ENCODE measurements around the gene ARHGEF28.
A peak's percentile ranks its signal among the peaks of the same experiment; 100 is the strongest.

ARHGEF28 gene

DNA sequence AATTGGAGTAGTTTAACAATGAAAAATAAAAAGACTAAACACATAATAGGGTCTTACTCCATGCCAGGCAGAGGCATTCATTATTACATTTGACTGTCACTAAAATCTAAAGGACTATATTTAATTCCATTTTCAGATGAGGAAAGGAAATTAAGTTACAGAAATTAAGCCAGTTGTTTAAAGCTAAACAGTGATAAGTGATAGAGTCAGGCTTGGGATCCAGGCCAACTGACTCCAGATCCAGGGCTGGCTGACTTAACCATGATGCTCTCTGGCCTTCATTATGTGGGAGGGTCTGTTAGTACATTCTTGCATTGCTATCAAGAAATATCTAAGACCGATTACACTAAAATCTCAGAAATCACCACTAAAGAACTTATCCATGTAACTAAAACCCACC, 107.2 kb downstream of the ARHGEF28 start:
- Mint-ChIP-seq H3K4me1 (ENCODE audit: low read depth) (no peaks in the 10 kb centered on the region), H3K27me3 (ENCODE audit: low read depth) (peaks cover 14% of the 10 kb centered on the region), H3K9me3 (no peaks in the 10 kb centered on the region), H3K4me3 (no peak overlapping the region), H3K27ac (no peak overlapping the region), H3K36me3 (ENCODE audit: low read depth) (no peaks in the 10 kb centered on the region)
- no peak for DNase-seq (ENCODE audit: low spot score)

DNA sequence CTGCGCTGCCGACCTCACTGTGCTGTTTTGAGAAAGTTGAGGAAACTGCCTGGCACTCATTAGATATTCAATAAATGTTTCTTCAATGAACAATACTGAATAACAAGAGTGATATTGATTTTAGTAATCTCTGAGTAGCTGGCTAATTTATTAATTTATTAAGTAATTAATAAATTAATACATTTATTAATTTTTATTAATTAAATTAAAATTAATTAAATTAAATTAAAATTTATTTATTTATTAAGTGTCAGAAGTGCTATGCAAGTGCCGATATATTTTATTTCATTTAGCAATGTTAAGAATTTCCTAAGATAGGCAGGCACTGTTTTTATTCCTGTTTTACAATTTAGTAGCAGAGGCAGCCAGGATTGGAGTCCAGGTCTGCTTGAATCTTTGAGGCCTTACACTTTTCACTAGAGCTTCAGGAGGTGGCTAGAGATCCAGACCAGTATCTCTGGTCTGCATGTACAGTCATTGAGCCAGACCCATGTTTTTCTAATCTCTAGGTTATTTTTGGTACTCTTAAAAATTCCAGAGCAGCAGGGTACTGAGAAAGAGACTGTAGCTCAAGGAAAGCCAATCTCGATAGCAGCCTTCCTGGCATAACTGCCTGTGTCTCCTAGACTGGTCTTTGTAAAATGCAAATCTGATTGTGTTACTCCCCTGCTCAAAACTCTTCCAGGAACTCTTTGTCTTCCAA, 109.2 kb downstream of the ARHGEF28 start:
- no peak for DNase-seq (ENCODE audit: low spot score)
- no peaks in the 10 kb centered on the region for H3K4me1 Mint-ChIP-seq (ENCODE audit: low read depth)
- peaks cover 6% of the 10 kb centered on the region for H3K27me3 Mint-ChIP-seq (ENCODE audit: low read depth)
- no peak overlapping the region for H3K27ac Mint-ChIP-seq
- H3K9me3 Mint-ChIP-seq: no peaks in the 10 kb centered on the region
- no peak overlapping the region for H3K4me3 Mint-ChIP-seq
- H3K36me3 Mint-ChIP-seq (ENCODE audit: low read depth): no peaks in the 10 kb centered on the region

DNA sequence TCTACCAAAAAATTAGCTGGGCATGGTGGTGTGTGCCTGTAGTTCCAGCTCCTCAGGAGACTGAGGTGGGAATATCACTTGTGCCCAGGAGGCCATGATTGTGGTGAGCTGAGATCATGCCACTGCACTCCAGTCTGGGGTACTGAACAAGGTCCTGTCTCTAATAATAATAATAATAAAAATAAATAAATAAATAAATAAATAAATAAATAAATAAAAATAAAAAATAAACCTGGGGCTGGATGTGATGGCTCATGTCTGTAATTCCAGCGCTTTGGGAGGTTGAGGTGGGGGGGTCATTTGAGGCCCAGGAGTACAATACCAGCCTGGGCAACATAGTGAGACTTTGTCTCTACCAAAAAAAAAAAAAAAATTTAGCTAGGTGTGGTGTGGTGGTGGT, 113.7 kb downstream of the ARHGEF28 start:
- Mint-ChIP-seq H3K4me3 (no peak overlapping the region), H3K36me3 (ENCODE audit: low read depth) (no peaks in the 10 kb centered on the region), H3K27me3 (ENCODE audit: low read depth) (peaks cover 4% of the 10 kb centered on the region), H3K9me3 (no peaks in the 10 kb centered on the region), H3K27ac (no peak overlapping the region), H3K4me1 (ENCODE audit: low read depth) (peaks cover 1% of the 10 kb centered on the region)
- DNase-seq (ENCODE audit: low spot score): no peak

DNA sequence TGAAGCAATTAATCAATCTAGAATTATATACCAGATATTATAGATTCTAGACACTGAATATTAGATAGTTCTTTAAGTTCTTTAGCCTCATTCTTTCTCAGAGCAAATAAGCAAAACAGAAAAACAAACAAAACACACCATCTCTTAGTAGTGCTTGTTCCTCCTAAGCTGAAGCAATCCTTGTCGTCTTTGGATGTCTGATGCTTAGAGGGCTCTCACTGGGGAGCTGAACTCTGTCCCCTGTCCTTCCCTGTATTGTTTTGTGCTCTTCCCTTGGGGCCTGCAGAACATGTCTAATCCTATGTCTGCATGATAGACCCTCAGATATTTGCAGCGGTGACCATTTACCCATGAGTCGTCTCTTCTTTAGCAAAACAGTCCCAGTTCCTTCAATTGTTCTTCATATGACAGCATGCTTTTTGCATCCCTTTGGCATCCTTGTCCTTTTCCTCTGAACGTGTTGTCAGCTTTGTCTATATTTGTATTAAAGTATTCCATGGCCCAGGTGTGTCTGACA, 114.3 kb downstream of the ARHGEF28 start:
- H3K4me1 Mint-ChIP-seq (ENCODE audit: low read depth): peaks cover 1% of the 10 kb centered on the region
- H3K27me3 Mint-ChIP-seq (ENCODE audit: low read depth): peaks cover 11% of the 10 kb centered on the region
- H3K36me3 Mint-ChIP-seq (ENCODE audit: low read depth): no peaks in the 10 kb centered on the region
- no peaks in the 10 kb centered on the region for H3K9me3 Mint-ChIP-seq
- no peak overlapping the region for H3K27ac Mint-ChIP-seq
- no peak overlapping the region for H3K4me3 Mint-ChIP-seq
- DNase-seq (ENCODE audit: low spot score): no peak

DNA sequence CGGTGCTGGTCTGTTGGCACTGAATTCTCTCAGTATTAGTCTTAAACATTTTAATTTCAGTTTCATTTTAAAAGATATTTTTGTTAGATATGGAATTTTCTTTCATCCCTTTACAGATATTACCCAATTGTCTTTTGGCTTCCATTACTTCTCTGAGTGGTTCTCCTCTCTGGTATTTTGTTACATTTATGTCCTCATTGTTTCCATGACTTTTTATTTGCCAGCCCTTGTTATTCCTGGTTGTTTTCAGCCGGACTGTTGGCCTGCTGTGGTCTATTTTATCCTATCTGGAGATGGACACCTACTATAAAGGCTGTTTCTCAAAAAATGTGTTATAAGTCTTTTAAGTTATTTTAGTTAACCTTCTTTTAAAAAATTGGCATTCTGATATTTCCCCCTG, 117.2 kb downstream of the ARHGEF28 start:
- no peak overlapping the region for H3K4me3 Mint-ChIP-seq
- DNase-seq (ENCODE audit: low spot score): no peak
- H3K36me3 Mint-ChIP-seq (ENCODE audit: low read depth): no peaks in the 10 kb centered on the region
- H3K4me1 Mint-ChIP-seq (ENCODE audit: low read depth): peaks cover 1% of the 10 kb centered on the region
- no peaks in the 10 kb centered on the region for H3K9me3 Mint-ChIP-seq
- H3K27me3 Mint-ChIP-seq (ENCODE audit: low read depth): peaks cover 23% of the 10 kb centered on the region
- H3K27ac Mint-ChIP-seq: no peak overlapping the region

DNA sequence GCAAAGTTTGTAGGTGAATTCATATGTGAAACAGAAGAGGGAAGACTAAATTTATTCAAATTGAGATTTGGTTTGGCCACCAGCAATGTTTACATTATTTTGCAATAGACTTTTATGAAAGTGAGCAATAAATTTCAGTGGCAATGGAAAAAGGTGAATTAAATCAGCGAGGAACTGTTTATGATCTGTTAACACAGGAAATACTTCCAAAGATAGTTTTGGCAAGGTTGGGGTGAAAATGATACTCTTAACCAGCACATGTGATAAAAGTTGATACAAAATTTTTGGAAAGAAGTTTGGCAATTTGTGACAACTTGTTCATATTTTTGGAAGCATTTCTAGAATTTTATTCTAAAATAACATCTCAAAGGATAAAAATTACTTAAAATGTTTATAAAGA, 119.8 kb downstream of the ARHGEF28 start:
- no peak overlapping the region for H3K27ac Mint-ChIP-seq
- no peak overlapping the region for H3K4me3 Mint-ChIP-seq
- no peaks in the 10 kb centered on the region for H3K9me3 Mint-ChIP-seq
- H3K36me3 Mint-ChIP-seq (ENCODE audit: low read depth): no peaks in the 10 kb centered on the region
- H3K4me1 Mint-ChIP-seq (ENCODE audit: low read depth): peaks cover 1% of the 10 kb centered on the region
- peaks cover 28% of the 10 kb centered on the region for H3K27me3 Mint-ChIP-seq (ENCODE audit: low read depth)
- DNase-seq (ENCODE audit: low spot score): no peak

DNA sequence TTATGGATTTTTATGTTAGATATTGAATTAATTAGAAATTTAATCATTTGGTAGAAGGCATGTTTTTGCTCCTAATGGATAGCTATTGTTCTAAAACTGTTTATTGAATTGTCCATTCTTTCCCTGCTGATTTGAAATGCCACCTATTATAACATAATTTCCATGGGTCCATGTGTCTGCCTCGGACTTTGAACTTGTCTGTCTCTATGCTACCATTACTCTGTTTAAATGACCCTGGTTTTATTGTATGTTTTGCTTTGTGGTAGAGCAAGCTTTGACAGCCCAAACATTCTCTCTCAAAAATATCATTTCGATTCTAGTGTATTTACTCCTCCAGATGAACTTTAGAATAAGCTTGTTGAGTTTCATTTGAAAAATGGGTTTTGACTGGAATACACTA, 120.6 kb downstream of the ARHGEF28 start:
- Mint-ChIP-seq H3K4me1 (ENCODE audit: low read depth) (peaks cover 4% of the 10 kb centered on the region), H3K4me3 (no peak overlapping the region), H3K36me3 (ENCODE audit: low read depth) (no peaks in the 10 kb centered on the region), H3K9me3 (no peaks in the 10 kb centered on the region), H3K27ac (no peak overlapping the region), H3K27me3 (ENCODE audit: low read depth) (peaks cover 32% of the 10 kb centered on the region)
- no peak for DNase-seq (ENCODE audit: low spot score)

DNA sequence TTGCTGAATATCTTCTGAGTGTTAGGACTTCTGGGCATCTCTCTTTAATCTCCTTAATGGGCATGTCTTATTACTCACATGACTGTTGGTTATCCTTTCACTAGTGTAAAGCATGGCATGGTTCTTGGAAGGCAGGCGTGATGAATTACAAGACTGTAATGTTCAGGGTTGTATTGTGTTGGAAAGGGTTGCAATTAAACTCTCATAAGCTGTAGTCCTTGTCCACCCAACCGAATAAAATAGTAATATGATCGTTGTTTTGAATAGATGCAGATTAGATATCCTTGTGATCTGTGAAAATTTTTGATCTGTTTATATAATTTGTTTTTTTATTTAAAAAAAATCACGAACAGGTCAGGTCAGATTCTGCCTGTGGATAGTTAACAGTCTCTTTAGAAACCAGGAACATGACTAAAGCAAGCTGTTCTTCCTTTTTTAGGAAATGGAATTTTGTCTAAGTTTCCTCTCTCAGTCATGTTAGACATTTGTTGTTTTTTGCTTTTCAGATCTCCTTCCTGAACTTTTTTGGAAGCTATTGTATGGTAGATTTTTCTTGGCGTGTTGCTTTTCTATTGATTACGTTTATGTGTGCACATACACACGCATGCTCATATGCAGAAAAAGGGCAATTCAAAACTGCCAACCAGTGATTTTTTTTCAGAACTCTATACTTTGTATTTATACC, 121.8 kb downstream of the ARHGEF28 start:
- no peak for DNase-seq (ENCODE audit: low spot score)
- Mint-ChIP-seq H3K27ac (no peak overlapping the region), H3K36me3 (ENCODE audit: low read depth) (no peaks in the 10 kb centered on the region), H3K4me1 (ENCODE audit: low read depth) (peaks cover 6% of the 10 kb centered on the region), H3K27me3 (ENCODE audit: low read depth) (peaks cover 40% of the 10 kb centered on the region), H3K4me3 (no peak overlapping the region), H3K9me3 (no peaks in the 10 kb centered on the region)

DNA sequence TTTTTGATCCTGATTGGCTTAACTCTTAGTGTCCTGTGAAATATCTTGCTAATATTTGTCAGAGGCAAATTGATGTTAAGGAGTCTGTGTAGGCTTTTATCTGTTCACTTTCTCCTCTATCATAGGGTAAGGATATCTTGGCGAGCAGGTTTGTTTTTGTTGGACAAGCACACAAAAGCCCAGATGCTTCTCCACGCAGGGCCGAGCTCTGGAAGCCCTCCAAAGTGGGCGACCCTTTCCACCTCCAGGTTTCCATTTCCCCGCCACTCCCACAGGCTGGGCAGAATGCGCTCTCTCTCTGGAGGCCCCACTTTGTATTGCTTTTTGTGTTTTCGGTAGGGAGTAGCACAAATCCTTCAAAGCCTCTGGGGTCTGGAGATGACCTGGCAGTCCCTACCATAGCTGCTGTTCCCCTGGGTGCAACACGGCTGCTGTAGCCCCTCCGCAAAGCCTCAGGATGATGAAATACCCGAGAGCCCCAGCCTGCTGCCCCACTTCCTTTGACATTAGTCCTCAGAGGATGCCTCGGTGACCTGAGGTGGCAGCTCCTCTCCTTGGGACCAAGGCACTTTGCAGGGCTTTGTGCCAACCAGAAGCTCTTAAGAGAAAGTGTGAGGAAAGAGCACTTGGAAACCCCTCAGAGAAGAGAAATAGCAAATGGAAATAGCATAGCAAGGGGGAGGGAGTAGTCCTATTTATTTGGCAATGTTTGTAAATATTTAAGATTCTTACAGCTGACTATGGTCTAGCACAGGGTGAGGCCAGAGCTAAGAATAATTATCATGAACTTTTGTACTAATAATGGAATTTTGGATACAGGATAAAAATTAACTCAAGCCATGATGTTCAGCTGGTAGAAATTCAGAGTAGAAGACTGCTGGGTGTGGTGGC, 122.8 kb downstream of the ARHGEF28 start:
- Mint-ChIP-seq H3K9me3 (no peaks in the 10 kb centered on the region), H3K27ac (no peak overlapping the region), H3K4me1 (ENCODE audit: low read depth) (peaks cover 4% of the 10 kb centered on the region), H3K4me3 (no peak overlapping the region), H3K27me3 (ENCODE audit: low read depth) (peaks cover 46% of the 10 kb centered on the region), H3K36me3 (ENCODE audit: low read depth) (no peaks in the 10 kb centered on the region)
- DNase-seq (ENCODE audit: low spot score): no peak

DNA sequence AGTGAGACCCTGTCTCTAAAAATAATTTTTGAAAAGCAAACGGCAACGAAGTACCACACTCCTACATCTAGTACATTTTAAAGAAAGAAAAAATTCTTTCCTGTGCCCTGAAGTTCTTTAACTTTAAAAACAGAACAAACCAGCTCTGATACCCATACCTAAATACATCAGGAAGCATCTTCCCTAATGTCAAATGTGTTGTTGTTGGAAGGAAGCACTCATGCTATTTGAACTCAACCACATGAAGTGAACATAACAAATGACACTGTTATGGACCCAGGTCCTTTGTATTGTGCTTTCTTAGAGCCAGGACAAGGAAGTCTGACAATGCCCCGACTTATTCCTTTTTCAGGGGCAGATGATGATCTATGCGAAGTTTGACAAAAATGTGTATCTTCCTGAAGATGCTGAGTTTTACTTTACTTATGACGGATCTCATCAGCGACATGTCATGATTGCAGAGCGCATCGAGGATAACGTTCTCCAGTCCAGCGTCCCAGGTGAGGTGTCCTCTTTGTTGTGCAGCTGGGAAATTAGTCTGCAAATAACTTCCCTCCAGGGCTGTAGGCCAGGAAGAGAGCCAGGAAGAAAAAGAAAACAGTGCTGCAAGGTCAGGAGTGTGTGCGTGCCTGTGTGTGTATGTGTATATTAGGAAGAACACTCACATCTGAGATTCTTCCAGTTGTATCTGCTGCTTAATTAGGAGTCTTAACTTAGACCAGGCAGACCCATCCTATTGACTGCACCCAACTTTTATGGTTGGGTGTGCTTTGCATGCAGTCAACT, 123.7 kb downstream of the ARHGEF28 start:
- peaks cover 46% of the 10 kb centered on the region for H3K27me3 Mint-ChIP-seq (ENCODE audit: low read depth)
- no peaks in the 10 kb centered on the region for H3K36me3 Mint-ChIP-seq (ENCODE audit: low read depth)
- peaks cover 4% of the 10 kb centered on the region for H3K4me1 Mint-ChIP-seq (ENCODE audit: low read depth)
- no peak for DNase-seq (ENCODE audit: low spot score)
- H3K4me3 Mint-ChIP-seq: no peak overlapping the region
- H3K9me3 Mint-ChIP-seq: no peaks in the 10 kb centered on the region
- H3K27ac Mint-ChIP-seq: no peak overlapping the region

DNA sequence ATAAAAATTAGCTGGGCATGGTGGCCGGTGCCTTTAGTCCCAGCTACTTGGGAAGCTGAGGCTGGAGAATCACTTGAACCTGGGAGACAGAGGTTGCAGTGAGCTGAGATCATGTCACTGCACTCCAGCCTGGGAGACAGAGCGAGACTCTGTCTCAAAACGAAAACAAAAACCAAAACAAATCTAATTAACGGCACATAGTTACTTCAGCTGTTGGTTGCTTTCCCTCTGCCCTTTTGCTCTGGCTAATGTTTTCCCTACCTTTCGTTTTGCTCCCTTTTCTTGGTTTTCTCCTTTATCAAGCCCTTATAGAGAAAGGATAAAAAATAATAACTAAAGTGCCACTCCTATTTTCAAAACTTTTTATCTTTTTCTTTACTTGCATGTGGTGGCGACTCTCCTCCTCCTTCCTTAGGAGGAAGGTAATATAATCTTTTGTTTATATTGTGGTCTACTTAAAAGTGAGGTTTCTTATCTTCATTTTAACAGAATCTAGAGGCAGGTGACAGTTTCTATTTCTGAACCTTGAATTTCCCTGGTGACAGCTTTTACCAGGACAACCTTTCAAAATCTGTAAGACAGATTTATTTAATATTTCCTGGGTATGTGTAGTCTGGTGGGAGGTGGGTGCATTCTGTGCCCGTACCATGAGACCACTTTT, 125.4 kb downstream of the ARHGEF28 start:
- Mint-ChIP-seq H3K9me3 (no peaks in the 10 kb centered on the region), H3K36me3 (ENCODE audit: low read depth) (no peaks in the 10 kb centered on the region), H3K4me3 (peak overlapping the region; percentile 47), H3K27me3 (ENCODE audit: low read depth) (peaks cover 38% of the 10 kb centered on the region), H3K4me1 (ENCODE audit: low read depth) (peaks cover 4% of the 10 kb centered on the region), H3K27ac (no peak overlapping the region)
- no peak for DNase-seq (ENCODE audit: low spot score)

DNA sequence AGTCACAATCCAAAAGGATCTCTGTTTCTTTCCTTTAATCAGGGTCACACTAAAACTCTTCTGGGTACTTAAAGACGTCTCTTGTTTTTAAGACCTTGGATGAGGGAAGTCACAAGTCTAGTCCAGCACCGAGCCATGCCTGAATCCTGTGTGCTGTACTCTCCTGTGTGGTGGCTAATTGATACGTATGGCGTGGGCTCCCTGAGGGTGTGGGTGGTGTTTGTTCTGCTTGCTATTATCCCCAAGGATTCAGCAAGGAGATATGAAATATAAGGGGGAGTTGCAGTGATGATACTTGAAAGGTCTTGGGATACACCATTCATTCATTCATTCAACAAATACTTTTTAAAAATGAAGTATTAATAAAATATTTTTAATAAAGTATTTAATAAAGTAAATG, 128.3 kb downstream of the ARHGEF28 start:
- no peak overlapping the region for H3K4me3 Mint-ChIP-seq
- no peaks in the 10 kb centered on the region for H3K9me3 Mint-ChIP-seq
- H3K27ac Mint-ChIP-seq: no peak overlapping the region
- peaks cover 32% of the 10 kb centered on the region for H3K27me3 Mint-ChIP-seq (ENCODE audit: low read depth)
- no peak for DNase-seq (ENCODE audit: low spot score)
- H3K36me3 Mint-ChIP-seq (ENCODE audit: low read depth): no peaks in the 10 kb centered on the region
- H3K4me1 Mint-ChIP-seq (ENCODE audit: low read depth): peaks cover 4% of the 10 kb centered on the region

DNA sequence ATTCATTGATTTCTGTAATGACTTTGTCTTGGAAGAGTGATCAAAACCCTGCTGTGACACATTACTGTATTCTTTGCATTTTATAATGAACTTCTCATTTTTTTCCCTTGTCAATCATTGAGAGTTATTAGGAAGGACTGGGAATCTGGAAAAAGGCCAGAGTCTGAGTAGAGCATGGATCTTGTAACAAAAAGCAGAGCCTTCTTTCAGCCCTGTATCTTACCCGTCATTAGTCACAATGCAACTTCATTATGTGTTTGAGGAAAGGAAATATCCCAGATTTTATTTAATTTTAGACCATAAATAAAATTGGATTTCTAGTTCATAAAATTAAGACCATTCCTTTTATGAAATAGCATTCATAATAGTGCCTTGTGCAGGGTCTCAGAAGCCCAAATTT, 131.4 kb downstream of the ARHGEF28 start:
- no peak for DNase-seq (ENCODE audit: low spot score)
- no peaks in the 10 kb centered on the region for H3K4me1 Mint-ChIP-seq (ENCODE audit: low read depth)
- no peaks in the 10 kb centered on the region for H3K9me3 Mint-ChIP-seq
- no peaks in the 10 kb centered on the region for H3K36me3 Mint-ChIP-seq (ENCODE audit: low read depth)
- no peak overlapping the region for H3K4me3 Mint-ChIP-seq
- H3K27me3 Mint-ChIP-seq (ENCODE audit: low read depth): peaks cover 18% of the 10 kb centered on the region
- H3K27ac Mint-ChIP-seq: no peak overlapping the region

Data from T-helper 2 cell treated with Interferon-gamma antibody and Interleukin-4, amounts not matched to agents 5 μg/mL and 100 μg/mL, for 36 hours (primary cell).